Measurements from ENCODE around the gene ST3GAL4. TPM values are rescaled to one million over a fixed set of nuclear protein-coding genes. Genes with fewer than 3 reads are reported as not detected.

The ST3GAL4 gene
- total and polyA plus RNA-seq, 7 experiments from 2014 or later: 2.7 to 13.4 (median 4.1) TPM

DNA sequence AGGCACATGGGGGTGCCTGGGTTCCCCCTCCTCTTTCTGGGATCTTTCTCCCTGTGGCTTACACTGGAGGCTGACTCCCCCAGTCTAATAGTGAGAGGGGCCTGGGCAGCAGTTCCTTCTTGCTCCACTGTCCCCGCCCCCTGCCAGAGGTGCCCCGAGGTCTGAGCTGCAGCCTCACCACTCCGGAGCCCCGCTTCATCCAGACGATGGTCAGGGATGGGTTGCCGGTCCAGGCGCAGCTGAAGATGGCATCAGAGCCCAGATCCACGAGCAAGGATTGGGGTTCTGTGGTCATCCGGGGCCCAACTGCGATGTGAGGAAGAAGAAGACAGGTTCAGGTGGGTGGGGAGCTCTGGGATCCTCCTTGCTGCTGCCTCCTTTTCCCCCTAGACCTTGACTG lies 91.1 kb downstream of the ST3GAL4 start:
- peaks cover 0 to 16% (median 0%) of the 10 kb centered on the region in 11 donors for H3K9me3 Mint-ChIP-seq
- CTCF ChIA-PET: interaction anchor here (1.1 to 1.6 kb wide), 2 partner anchors 34 to 38 kb away, joined by 5 to 6 read pairs; no protein-coding TSS in a partner anchor
- peaks cover 0 to 9% (median 0%) of the 10 kb centered on the region in 7 donors for H3K4me1 Mint-ChIP-seq
- H3K4me3 ChIP-seq (ENCODE audit: low read length): no peak overlapping the region
- no peak overlapping the region for H3K4me3 Mint-ChIP-seq
- ATAC-seq: no peak
- no peaks in the 10 kb centered on the region for H3K36me3 ChIP-seq (ENCODE audit: control insufficient read depth in 2 of 3, insufficient read depth in 3 of 3, low read length in 3 of 3)
- intact Hi-C loops (cut with micrococcal nuclease): no loop called here
- no peaks in the 10 kb centered on the region for H3K27me3 ChIP-seq (ENCODE audit: control insufficient read depth in 2 of 2, insufficient read depth in 2 of 2, low read length in 2 of 2)
- no peaks in the 10 kb centered on the region for H3K9me3 ChIP-seq (ENCODE audit: control insufficient read depth in 2 of 3, low read length in 3 of 3)
- H3K27ac ChIP-seq (ENCODE audit: low read depth, low read length): no peak overlapping the region
- no peaks in the 10 kb centered on the region for H3K4me1 ChIP-seq (ENCODE audit: control insufficient read depth in 2 of 2, insufficient read depth in 2 of 2, low read length in 2 of 2)
- no peak overlapping the region for H3K27ac Mint-ChIP-seq
- no peaks in the 10 kb centered on the region for H3K36me3 Mint-ChIP-seq
- POLR2A ChIA-PET: no interaction called here
- DNase-seq: no peak
- peaks cover 0 to 11% (median 0%) of the 10 kb centered on the region in 5 donors for H3K27me3 Mint-ChIP-seq

- peak overlapping the region in 1 of 9 donors; percentile 53 for H3K27ac Mint-ChIP-seq
- CTCF ChIA-PET: no interaction called here
- no peaks in the 10 kb centered on the region for H3K36me3 Mint-ChIP-seq
- Histone ChIP-seq H3K4me1 (ENCODE audit: control insufficient read depth in 2 of 2, insufficient read depth in 2 of 2, low read length in 2 of 2) (no peaks in the 10 kb centered on the region), H3K36me3 (ENCODE audit: control insufficient read depth in 2 of 3, insufficient read depth in 3 of 3, low read length in 3 of 3) (no peaks in the 10 kb centered on the region), H3K27me3 (ENCODE audit: control insufficient read depth in 2 of 2, insufficient read depth in 2 of 2, low read length in 2 of 2) (no peaks in the 10 kb centered on the region), H3K9me3 (ENCODE audit: control insufficient read depth in 2 of 3, low read length in 3 of 3) (no peaks in the 10 kb centered on the region), H3K27ac (ENCODE audit: low read depth, low read length) (no peak overlapping the region), H3K4me3 (ENCODE audit: low read length) (no peak overlapping the region)
- no peak overlapping the region for H3K4me3 Mint-ChIP-seq
- POLR2A ChIA-PET: no interaction called here
- intact Hi-C loops (cut with micrococcal nuclease): no loop called here
- peaks cover 0 to 9% (median 0%) of the 10 kb centered on the region in 7 donors for H3K4me1 Mint-ChIP-seq
- H3K27me3 Mint-ChIP-seq: peaks cover 0 to 4% (median 0%) of the 10 kb centered on the region in 5 donors
- peaks cover 0 to 16% (median 0%) of the 10 kb centered on the region in 11 donors for H3K9me3 Mint-ChIP-seq
- ATAC-seq (no peak), DNase-seq (no peak)
Measured at GRCh38 chr11:126450198-126450597, 94.7 kb downstream of the ST3GAL4 start.

DNA sequence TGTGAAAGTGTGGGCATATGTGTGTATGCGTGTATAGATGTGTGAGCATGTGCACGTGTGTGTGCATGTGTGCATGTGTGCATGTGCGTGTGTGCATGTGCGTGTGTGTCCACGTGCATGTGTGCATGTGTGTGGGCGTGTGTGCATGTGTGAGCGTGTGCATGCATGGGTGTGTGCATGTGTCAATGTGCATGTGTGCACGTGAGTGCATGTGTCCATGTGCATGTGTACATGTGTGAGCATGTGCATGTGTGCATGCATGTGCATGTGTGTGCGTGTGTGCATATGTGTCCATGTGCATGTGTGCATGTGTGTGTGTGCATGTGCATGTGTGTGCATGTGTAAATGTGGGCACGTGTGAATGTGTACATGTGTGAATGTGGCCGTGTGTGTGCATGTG lies 95.3 kb downstream of the ST3GAL4 start:
- H3K27me3 ChIP-seq (ENCODE audit: control insufficient read depth in 2 of 2, insufficient read depth in 2 of 2, low read length in 2 of 2): no peaks in the 10 kb centered on the region
- ATAC-seq: no peak
- CTCF ChIA-PET: no interaction called here
- H3K4me3 ChIP-seq (ENCODE audit: low read length): no peak overlapping the region
- Mint-ChIP-seq H3K27me3 (peaks cover 0 to 5% (median 0%) of the 10 kb centered on the region in 5 donors), H3K4me1 (peaks cover 0 to 9% (median 0%) of the 10 kb centered on the region in 7 donors), H3K4me3 (no peak overlapping the region), H3K9me3 (peaks cover 0 to 16% (median 0%) of the 10 kb centered on the region in 11 donors), H3K27ac (no peak overlapping the region), H3K36me3 (no peaks in the 10 kb centered on the region)
- no peaks in the 10 kb centered on the region for H3K9me3 ChIP-seq (ENCODE audit: control insufficient read depth in 2 of 3, low read length in 3 of 3)
- POLR2A ChIA-PET: no interaction called here
- H3K4me1 ChIP-seq (ENCODE audit: control insufficient read depth in 2 of 2, insufficient read depth in 2 of 2, low read length in 2 of 2): no peaks in the 10 kb centered on the region
- no peak overlapping the region for H3K27ac ChIP-seq (ENCODE audit: low read depth, low read length)
- no peaks in the 10 kb centered on the region for H3K36me3 ChIP-seq (ENCODE audit: control insufficient read depth in 2 of 3, insufficient read depth in 3 of 3, low read length in 3 of 3)
- DNase-seq: no peak
- intact Hi-C loops (cut with micrococcal nuclease): no loop called here

DNA sequence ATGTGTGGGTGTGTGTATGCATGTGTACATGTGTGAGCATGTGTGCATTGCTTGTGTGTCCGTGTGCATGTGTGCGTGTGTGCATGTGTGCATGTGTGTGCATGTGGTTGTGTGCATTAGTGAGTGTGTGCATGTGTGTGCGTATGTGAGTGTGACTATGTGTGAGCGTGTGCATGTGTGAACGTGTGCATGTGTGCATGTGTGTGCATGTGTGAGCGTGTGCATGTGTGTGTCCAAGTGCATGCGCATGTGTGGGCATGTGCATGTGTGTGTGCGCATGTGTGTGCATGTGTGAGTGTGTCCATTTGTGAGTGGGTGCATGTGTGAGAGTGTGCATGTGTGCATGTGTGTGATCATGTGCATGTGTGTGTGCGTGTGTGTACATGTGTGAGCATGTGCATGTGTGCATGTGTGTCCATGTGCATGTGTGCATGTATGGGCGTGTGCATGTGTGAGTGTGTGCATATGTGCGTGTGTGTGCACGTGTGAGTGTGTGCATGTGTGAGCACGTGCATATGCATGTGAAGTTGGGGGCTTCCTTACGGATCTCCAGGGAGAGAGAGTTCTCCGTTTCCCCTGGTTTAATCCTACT lies 95.8 kb downstream of the ST3GAL4 start:
- peaks cover 0 to 16% (median 0%) of the 10 kb centered on the region in 11 donors for H3K9me3 Mint-ChIP-seq
- Histone ChIP-seq H3K9me3 (ENCODE audit: control insufficient read depth in 2 of 3, low read length in 3 of 3) (no peaks in the 10 kb centered on the region), H3K36me3 (ENCODE audit: control insufficient read depth in 2 of 3, insufficient read depth in 3 of 3, low read length in 3 of 3) (no peaks in the 10 kb centered on the region), H3K27ac (ENCODE audit: low read depth, low read length) (no peak overlapping the region), H3K27me3 (ENCODE audit: control insufficient read depth in 2 of 2, insufficient read depth in 2 of 2, low read length in 2 of 2) (no peaks in the 10 kb centered on the region), H3K4me3 (ENCODE audit: low read length) (no peak overlapping the region), H3K4me1 (ENCODE audit: control insufficient read depth in 2 of 2, insufficient read depth in 2 of 2, low read length in 2 of 2) (no peaks in the 10 kb centered on the region)
- H3K4me3 Mint-ChIP-seq: peak overlapping the region in 1 of 10 donors; percentile 5
- CTCF ChIA-PET: no interaction called here
- DNase-seq (no peak), ATAC-seq (no peak)
- H3K27ac Mint-ChIP-seq: peak overlapping the region in 1 of 9 donors; percentile 57
- H3K27me3 Mint-ChIP-seq: peaks cover 0 to 6% (median 0%) of the 10 kb centered on the region in 5 donors
- POLR2A ChIA-PET: no interaction called here
- H3K4me1 Mint-ChIP-seq: peaks cover 0 to 9% (median 0%) of the 10 kb centered on the region in 7 donors
- H3K36me3 Mint-ChIP-seq: no peaks in the 10 kb centered on the region
- intact Hi-C loops (cut with micrococcal nuclease): no loop called here

- ATAC-seq: no peak
- no peak for DNase-seq
- Histone ChIP-seq H3K4me1 (ENCODE audit: control insufficient read depth in 2 of 2, insufficient read depth in 2 of 2, low read length in 2 of 2) (no peaks in the 10 kb centered on the region), H3K27ac (ENCODE audit: low read depth, low read length) (no peak overlapping the region), H3K27me3 (ENCODE audit: control insufficient read depth in 2 of 2, insufficient read depth in 2 of 2, low read length in 2 of 2) (no peaks in the 10 kb centered on the region), H3K4me3 (ENCODE audit: low read length) (no peak overlapping the region), H3K9me3 (ENCODE audit: control insufficient read depth in 2 of 3, low read length in 3 of 3) (no peaks in the 10 kb centered on the region), H3K36me3 (ENCODE audit: control insufficient read depth in 2 of 3, insufficient read depth in 3 of 3, low read length in 3 of 3) (no peaks in the 10 kb centered on the region)
- no peaks in the 10 kb centered on the region for H3K36me3 Mint-ChIP-seq
- intact Hi-C loops (cut with micrococcal nuclease): no loop called here
- H3K4me3 Mint-ChIP-seq: no peak overlapping the region
- ChIA-PET POLR2A (no interaction called here), CTCF (interaction anchor here (0.6 kb wide), 1 partner anchor 27 kb away, joined by 4 read pairs; no protein-coding TSS in a partner anchor)
- peaks cover 0 to 6% (median 0%) of the 10 kb centered on the region in 5 donors for H3K27me3 Mint-ChIP-seq
- H3K9me3 Mint-ChIP-seq: peaks cover 0 to 16% (median 0%) of the 10 kb centered on the region in 11 donors
- peaks cover 0 to 9% (median 0%) of the 10 kb centered on the region in 7 donors for H3K4me1 Mint-ChIP-seq
- no peak overlapping the region for H3K27ac Mint-ChIP-seq
Measured at GRCh38 chr11:126452241-126453101, 97.0 kb downstream of the ST3GAL4 start.

GRCh38 chr11:126456089-126456488 lies 100.6 kb downstream of the ST3GAL4 start:
- Mint-ChIP-seq H3K4me3 (no peak overlapping the region), H3K36me3 (no peaks in the 10 kb centered on the region), H3K27me3 (peaks cover 0 to 11% (median 4%) of the 10 kb centered on the region in 5 donors), H3K9me3 (peaks cover 0 to 5% (median 0%) of the 10 kb centered on the region in 11 donors), H3K4me1 (no peaks in the 10 kb centered on the region), H3K27ac (no peak overlapping the region)
- no peaks in the 10 kb centered on the region for H3K36me3 ChIP-seq (ENCODE audit: control insufficient read depth in 2 of 3, insufficient read depth in 3 of 3, low read length in 3 of 3)
- POLR2A ChIA-PET: no interaction called here
- H3K4me3 ChIP-seq (ENCODE audit: low read length): no peak overlapping the region
- ATAC-seq: no peak
- intact Hi-C loops (cut with micrococcal nuclease): no loop called here
- no peaks in the 10 kb centered on the region for H3K27me3 ChIP-seq (ENCODE audit: control insufficient read depth in 2 of 2, insufficient read depth in 2 of 2, low read length in 2 of 2)
- H3K27ac ChIP-seq (ENCODE audit: low read depth, low read length): no peak overlapping the region
- H3K9me3 ChIP-seq (ENCODE audit: control insufficient read depth in 2 of 3, low read length in 3 of 3): no peaks in the 10 kb centered on the region
- DNase-seq: no peak
- no peaks in the 10 kb centered on the region for H3K4me1 ChIP-seq (ENCODE audit: control insufficient read depth in 2 of 2, insufficient read depth in 2 of 2, low read length in 2 of 2)
- CTCF ChIA-PET: no interaction called here
